Stomach (tissue), 4 donors: ENCODE data around the gene ADAT1.

ENCODE experiments used
- CTCF ChIP-seq, 7 experiments: fragments of 450-650 bp in 4 of 7; fragments of 200-600 bp in 3 of 7; sonication (generic) in 3 of 7; IDR thresholded peaks; one replicate each; pipeline ENCODE4 v1.5.1; 2016 to 2019; ENCODE audit warnings: antibody characterized with exemption in 7 of 7, control low read depth in 2 of 7, mild to moderate bottlenecking in 1 of 7
- EP300 ChIP-seq: sonication (generic); formaldehyde crosslinking; IDR thresholded peaks from one replicate; pipeline ENCODE4 v1.6.1; 2017; ENCODE audit warnings: antibody characterized with exemption
- POLR2A ChIP-seq, 4 donors: fragments of 450-650 bp; IDR thresholded peaks; one replicate each; pipeline ENCODE4 v1.6.1; 2016; ENCODE audit warnings: antibody characterized with exemption in 4 of 4, control low read depth in 2 of 4, mild to moderate bottlenecking in 1 of 4, moderate library complexity in 1 of 4
- POLR2AphosphoS5 ChIP-seq, 3 donors: sonication (generic); formaldehyde crosslinking; IDR thresholded peaks; one replicate each; pipeline ENCODE4 v1.6.1; 2016; ENCODE audit warnings: antibody characterized with exemption in 3 of 3

- TF ChIP-seq CTCF (IDR thresholded peaks at IDR 0.05) (peak in 1 of 7 experiments; percentile 4), EP300 (no peak), POLR2A (IDR thresholded peaks at IDR 0.05) (peak in 1 of 4 donors; percentile 21), POLR2AphosphoS5 (IDR thresholded peaks at IDR 0.05) (peak; percentile 96 to 97 (median 96))
Measured at GRCh38 chr16:75622761-75623605, at the start of gene ADAT1.
